ENCODE data around the gene SPDYE3.
"Not testable (repeated sequence)": the region's sequence is repeated elsewhere in the genome, so short reads cannot be mapped to it uniquely, and the experiment has no call there.

SPDYE3 gene

DNA sequence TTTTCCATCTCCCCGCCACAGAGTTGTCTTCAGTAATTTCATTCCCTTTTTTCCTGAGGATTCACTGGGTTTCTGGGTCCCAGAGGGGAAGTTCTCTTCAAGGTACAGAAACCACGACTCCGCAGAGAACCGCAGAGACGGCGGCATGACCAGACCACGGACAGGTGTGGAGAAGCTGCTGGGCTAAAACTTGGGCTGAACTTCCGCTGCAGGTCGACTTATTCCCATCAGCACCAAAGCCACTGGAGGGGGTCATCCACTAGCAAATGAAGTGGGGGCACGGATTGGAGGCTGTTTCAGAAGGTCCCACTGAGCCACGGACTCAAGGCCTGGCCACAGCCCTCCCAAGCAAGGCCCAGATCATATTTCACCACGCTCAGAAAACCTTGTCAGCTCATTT is 3.0 kb upstream of the SPDYE3 start:
- not testable (repeated sequence) for H3K36me3 ChIP-seq (ENCODE audit: low read depth); H3K4me3 ChIP-seq (ENCODE audit: severe bottlenecking); ATAC-seq (ENCODE audit: low read depth); H3K4me1 ChIP-seq (ENCODE audit: insufficient read depth, poor library complexity, severe bottlenecking); H3K9me3 ChIP-seq (ENCODE audit: severe bottlenecking); H3K27me3 ChIP-seq (ENCODE audit: insufficient read depth, poor library complexity, severe bottlenecking); DNase-seq (ENCODE audit: low spot score); H3K27ac ChIP-seq (ENCODE audit: poor library complexity, severe bottlenecking)

- not testable (repeated sequence) for ATAC-seq (ENCODE audit: low read depth); H3K4me3 ChIP-seq (ENCODE audit: severe bottlenecking); DNase-seq (ENCODE audit: low spot score); H3K27me3 ChIP-seq (ENCODE audit: insufficient read depth, poor library complexity, severe bottlenecking); H3K9me3 ChIP-seq (ENCODE audit: severe bottlenecking); H3K36me3 ChIP-seq (ENCODE audit: low read depth); H3K27ac ChIP-seq (ENCODE audit: poor library complexity, severe bottlenecking); H3K4me1 ChIP-seq (ENCODE audit: insufficient read depth, poor library complexity, severe bottlenecking)
Measured at GRCh38 chr7:100318329-100318728, 10.8 kb downstream of the SPDYE3 start.

- not testable (repeated sequence) for H3K4me1 ChIP-seq (ENCODE audit: insufficient read depth, poor library complexity, severe bottlenecking); H3K27ac ChIP-seq (ENCODE audit: poor library complexity, severe bottlenecking); H3K9me3 ChIP-seq (ENCODE audit: severe bottlenecking); ATAC-seq (ENCODE audit: low read depth); H3K36me3 ChIP-seq (ENCODE audit: low read depth); H3K4me3 ChIP-seq (ENCODE audit: severe bottlenecking); DNase-seq (ENCODE audit: low spot score); H3K27me3 ChIP-seq (ENCODE audit: insufficient read depth, poor library complexity, severe bottlenecking)
Measured at GRCh38 chr7:100321648-100322047, 14.1 kb downstream of the SPDYE3 start.

DNA sequence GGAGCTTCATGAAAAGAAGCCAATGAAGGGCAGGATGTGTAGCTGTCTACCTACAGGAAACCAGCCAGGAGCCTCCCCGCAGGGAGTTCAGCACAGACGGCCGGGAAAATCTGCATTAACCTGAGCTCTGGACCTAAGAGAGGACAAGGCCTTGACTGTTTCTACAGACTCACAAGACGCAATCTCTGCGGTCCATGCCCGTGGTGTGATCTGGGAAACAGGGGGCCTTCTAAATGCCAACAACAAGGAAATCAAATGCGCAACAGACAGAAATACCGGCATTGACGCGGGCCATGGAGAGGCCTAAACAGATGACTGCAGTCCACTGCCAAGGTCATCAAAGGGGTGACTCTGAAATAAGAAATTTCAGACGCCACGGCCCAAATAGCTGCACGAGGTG is 16.7 kb downstream of the SPDYE3 start:
- DNase-seq (ENCODE audit: low spot score); H3K9me3 ChIP-seq (ENCODE audit: severe bottlenecking); H3K27me3 ChIP-seq (ENCODE audit: insufficient read depth, poor library complexity, severe bottlenecking); ATAC-seq (ENCODE audit: low read depth); H3K27ac ChIP-seq (ENCODE audit: poor library complexity, severe bottlenecking); H3K4me1 ChIP-seq (ENCODE audit: insufficient read depth, poor library complexity, severe bottlenecking); H3K4me3 ChIP-seq (ENCODE audit: severe bottlenecking); H3K36me3 ChIP-seq (ENCODE audit: low read depth): not testable (repeated sequence)

- not testable (repeated sequence) for H3K27me3 ChIP-seq (ENCODE audit: insufficient read depth, poor library complexity, severe bottlenecking); DNase-seq (ENCODE audit: low spot score); H3K9me3 ChIP-seq (ENCODE audit: severe bottlenecking); H3K27ac ChIP-seq (ENCODE audit: poor library complexity, severe bottlenecking); H3K4me1 ChIP-seq (ENCODE audit: insufficient read depth, poor library complexity, severe bottlenecking); ATAC-seq (ENCODE audit: low read depth); H3K4me3 ChIP-seq (ENCODE audit: severe bottlenecking)
- peaks cover 15% of the 10 kb centered on the region for H3K36me3 ChIP-seq (ENCODE audit: low read depth)
Measured at GRCh38 chr7:100325671-100326070, 18.2 kb downstream of the SPDYE3 start.

DNA sequence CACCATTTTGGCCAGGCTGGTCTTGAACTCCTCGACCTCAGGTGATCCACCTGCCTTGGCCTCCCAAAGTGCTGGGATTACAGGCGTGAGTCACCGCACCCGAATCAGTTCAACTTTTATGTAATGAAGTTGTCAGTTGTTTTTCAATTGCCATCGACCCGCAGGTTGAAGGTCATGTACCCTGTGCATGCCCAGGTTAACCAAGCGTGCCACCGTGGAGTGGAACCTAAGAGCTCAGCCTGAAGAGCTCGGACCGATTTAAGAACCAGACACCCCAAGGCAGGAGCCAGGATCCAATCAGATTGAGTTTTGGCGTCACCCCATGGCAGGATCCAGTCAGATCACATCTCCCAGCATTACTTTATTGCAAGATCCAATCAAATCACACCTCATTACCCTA is 19.4 kb downstream of the SPDYE3 start:
- not testable (repeated sequence) for DNase-seq (ENCODE audit: low spot score); H3K27ac ChIP-seq (ENCODE audit: poor library complexity, severe bottlenecking); H3K27me3 ChIP-seq (ENCODE audit: insufficient read depth, poor library complexity, severe bottlenecking); H3K9me3 ChIP-seq (ENCODE audit: severe bottlenecking); ATAC-seq (ENCODE audit: low read depth); H3K4me3 ChIP-seq (ENCODE audit: severe bottlenecking); H3K4me1 ChIP-seq (ENCODE audit: insufficient read depth, poor library complexity, severe bottlenecking)
- H3K36me3 ChIP-seq (ENCODE audit: low read depth), result peaks cover 19% of the 10 kb centered on the region

- peak overlapping the region; percentile 83 for H3K27ac ChIP-seq (ENCODE audit: poor library complexity, severe bottlenecking)
- DNase-seq (ENCODE audit: low spot score) (peak; percentile 92), ATAC-seq (ENCODE audit: low read depth) (peak; percentile 90)
- H3K9me3 ChIP-seq (ENCODE audit: severe bottlenecking); H3K27me3 ChIP-seq (ENCODE audit: insufficient read depth, poor library complexity, severe bottlenecking): not testable (repeated sequence)
- peaks cover 13% of the 10 kb centered on the region for H3K4me1 ChIP-seq (ENCODE audit: insufficient read depth, poor library complexity, severe bottlenecking)
- H3K36me3 ChIP-seq (ENCODE audit: low read depth), result peaks cover 34% of the 10 kb centered on the region
- peak overlapping the region; percentile 77 for H3K4me3 ChIP-seq (ENCODE audit: severe bottlenecking)
Measured at GRCh38 chr7:100335566-100336466, 28.3 kb downstream of the SPDYE3 start.

GRCh38 chr7:100338083-100338696 is 30.7 kb downstream of the SPDYE3 start:
- Histone ChIP-seq H3K27ac (ENCODE audit: poor library complexity, severe bottlenecking) (peak overlapping the region; percentile 83), H3K36me3 (ENCODE audit: low read depth) (peaks cover 49% of the 10 kb centered on the region), H3K4me1 (ENCODE audit: insufficient read depth, poor library complexity, severe bottlenecking) (peaks cover 25% of the 10 kb centered on the region)
- not testable (repeated sequence) for H3K4me3 ChIP-seq (ENCODE audit: severe bottlenecking); H3K9me3 ChIP-seq (ENCODE audit: severe bottlenecking); H3K27me3 ChIP-seq (ENCODE audit: insufficient read depth, poor library complexity, severe bottlenecking)
- ATAC-seq (ENCODE audit: low read depth) (peak; percentile 32; the same call in 2 of the 3 replicates), DNase-seq (ENCODE audit: low spot score) (peak; percentile 72)

DNA sequence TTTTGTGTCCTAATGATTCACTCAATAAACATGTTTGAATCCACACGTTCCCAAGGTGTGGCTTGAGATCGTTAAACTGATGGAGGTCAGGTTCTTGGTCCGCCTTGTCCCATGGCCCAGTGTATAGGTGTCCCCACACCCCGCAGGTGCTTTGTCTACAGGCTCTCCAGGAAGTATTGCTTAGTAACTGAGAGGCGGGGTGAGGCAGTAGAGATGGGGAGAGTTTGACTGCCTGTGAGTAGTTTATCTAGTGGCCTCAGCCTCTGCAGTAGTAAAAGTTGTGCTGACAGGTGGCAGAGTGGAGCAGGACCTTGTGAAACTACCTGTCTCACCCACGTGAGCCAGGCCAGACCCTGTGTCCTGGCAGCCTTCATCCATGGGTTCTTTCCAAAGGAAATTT is 33.8 kb downstream of the SPDYE3 start:
- not testable (repeated sequence) for H3K27me3 ChIP-seq (ENCODE audit: insufficient read depth, poor library complexity, severe bottlenecking); H3K4me3 ChIP-seq (ENCODE audit: severe bottlenecking); H3K9me3 ChIP-seq (ENCODE audit: severe bottlenecking)
- Histone ChIP-seq H3K27ac (ENCODE audit: poor library complexity, severe bottlenecking) (peak overlapping the region; percentile 69), H3K4me1 (ENCODE audit: insufficient read depth, poor library complexity, severe bottlenecking) (peaks cover 31% of the 10 kb centered on the region), H3K36me3 (ENCODE audit: low read depth) (peaks cover 76% of the 10 kb centered on the region)
- DNase-seq (ENCODE audit: low spot score) (peak; percentile 70), ATAC-seq (ENCODE audit: low read depth) (peak; percentile 76)
